HAP-1 (cell line): ENCODE data around the gene INPP4B.

Experiments used
- DNase-seq, 2 experiments: peaks; one replicate each; pipeline ENCODE4 v3.0.0-alpha.2; 2016 to 2020; ENCODE audit warnings: low spot score in 2 of 2
- H3K27me3 ChIP-seq: fragments of 250-450 bp; sonication (Bioruptor Pico); 2 replicates; pipeline ENCODE4 v1.5.1; 2020; ENCODE audit warnings: low read depth, mild to moderate bottlenecking, moderate library complexity
- H3K36me3 ChIP-seq: fragments of 250-450 bp; sonication (Bioruptor Pico); replicated peaks from 2 replicates; pipeline ENCODE4 v1.5.1; 2020; ENCODE audit warnings: mild to moderate bottlenecking
- H3K4me1 ChIP-seq: fragments of 250-450 bp; sonication (Bioruptor Pico); 2 replicates; pipeline ENCODE4 v1.5.1; 2020; ENCODE audit warnings: mild to moderate bottlenecking
- H3K4me3 ChIP-seq: fragments of 250-450 bp; sonication (Bioruptor Pico); 2 replicates; pipeline ENCODE4 v1.5.1; 2020; ENCODE audit warnings: mild to moderate bottlenecking, moderate library complexity
- H3K9me3 ChIP-seq: fragments of 250-450 bp; sonication (Bioruptor Pico); 2 replicates; pipeline ENCODE4 v1.5.1; 2020; ENCODE audit warnings: mild to moderate bottlenecking, moderate library complexity
- in situ Hi-C: fragments of 300-500 bp; cut with MboI; formaldehyde crosslinking; loops from 3 replicates; pipeline ENCODE4 v1.14.3; 2020; ENCODE audit warnings: low sequenced_read_pairs, inconsistent platforms, mixed read lengths

The INPP4B gene

DNA sequence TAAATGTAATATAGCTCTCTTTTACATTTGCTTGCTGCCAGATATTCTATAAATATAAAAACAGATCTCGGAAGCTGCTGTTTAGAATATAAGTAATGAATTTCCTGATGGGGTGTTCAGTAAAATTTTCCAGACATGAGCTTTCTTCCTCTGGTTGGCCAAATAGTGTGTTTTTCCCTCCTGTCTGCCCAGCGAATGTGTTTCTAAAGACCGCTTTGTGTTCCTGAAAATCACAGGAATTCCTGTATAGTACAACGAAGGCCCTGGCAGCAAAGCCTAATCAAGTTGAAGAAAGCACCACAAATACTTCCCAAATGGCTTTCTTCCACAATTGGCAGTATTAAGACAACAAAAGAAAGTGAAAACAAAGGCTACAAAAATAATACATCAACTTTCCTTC, 494.1 kb downstream of the INPP4B start:
- no peaks in the 10 kb centered on the region for H3K4me1 ChIP-seq
- H3K4me3 ChIP-seq, result no peak overlapping the region
- H3K36me3 ChIP-seq, result no peaks in the 10 kb centered on the region
- H3K27me3 ChIP-seq, result no peaks in the 10 kb centered on the region
- H3K9me3 ChIP-seq, result no peaks in the 10 kb centered on the region; the same call in 1 of the 2 replicates
- no peak for DNase-seq
- in situ Hi-C loops, result no loop called here

GRCh38 chr4:142350871-142351270, 495.2 kb downstream of the INPP4B start:
- in situ Hi-C loops, result no loop called here
- no peaks in the 10 kb centered on the region; the same call in 1 of the 2 replicates for H3K9me3 ChIP-seq
- H3K4me1 ChIP-seq, result no peaks in the 10 kb centered on the region
- no peaks in the 10 kb centered on the region for H3K36me3 ChIP-seq
- no peak overlapping the region for H3K4me3 ChIP-seq
- H3K27me3 ChIP-seq, result 0 out of 2 replicates have a peak, but pooled peaks cover 2% of the 10 kb centered on the region
- DNase-seq, result no peak

DNA sequence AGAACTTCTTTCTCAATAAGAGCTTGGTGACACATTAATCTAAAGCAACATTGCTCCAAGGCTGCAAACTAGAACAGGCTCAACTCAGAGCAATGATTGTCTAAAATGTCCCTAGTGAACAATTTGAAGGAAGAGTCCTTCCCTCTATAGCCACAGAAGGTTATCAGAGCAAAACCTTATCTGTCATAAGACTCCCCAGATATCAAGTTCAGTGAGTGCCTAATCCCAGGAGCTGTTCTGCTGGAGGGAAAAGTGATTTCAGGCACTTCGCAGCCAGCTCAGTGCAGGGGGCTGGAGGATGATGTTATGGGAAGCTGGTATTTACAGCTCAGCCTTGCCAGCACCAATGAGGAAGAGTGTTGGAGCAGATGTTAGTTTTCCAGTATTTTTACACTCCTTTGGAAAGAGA, 497.5 kb downstream of the INPP4B start:
- peaks cover 7% of the 10 kb centered on the region; the same call in 1 of the 2 replicates for H3K27me3 ChIP-seq
- in situ Hi-C loops, result no loop called here
- no peak for DNase-seq
- H3K4me1 ChIP-seq, result no peaks in the 10 kb centered on the region
- H3K4me3 ChIP-seq, result no peak overlapping the region
- H3K9me3 ChIP-seq, result no peaks in the 10 kb centered on the region; the same call in 1 of the 2 replicates
- no peaks in the 10 kb centered on the region for H3K36me3 ChIP-seq

GRCh38 chr4:142347241-142347640, 498.9 kb downstream of the INPP4B start:
- Histone ChIP-seq H3K27me3 (peaks cover 7% of the 10 kb centered on the region; the same call in 1 of the 2 replicates), H3K36me3 (no peaks in the 10 kb centered on the region), H3K4me3 (no peak overlapping the region), H3K9me3 (no peaks in the 10 kb centered on the region; the same call in 1 of the 2 replicates), H3K4me1 (no peaks in the 10 kb centered on the region)
- in situ Hi-C loops, result no loop called here
- DNase-seq, result no peak

GRCh38 chr4:142345924-142346323, 500.2 kb downstream of the INPP4B start:
- H3K27me3 ChIP-seq, result peaks cover 7% of the 10 kb centered on the region; the same call in 1 of the 2 replicates
- no peak overlapping the region for H3K4me3 ChIP-seq
- no peaks in the 10 kb centered on the region; the same call in 1 of the 2 replicates for H3K9me3 ChIP-seq
- H3K4me1 ChIP-seq, result no peaks in the 10 kb centered on the region
- DNase-seq, result no peak
- in situ Hi-C loops, result no loop called here
- H3K36me3 ChIP-seq, result no peaks in the 10 kb centered on the region

- Histone ChIP-seq H3K4me1 (no peaks in the 10 kb centered on the region; the same call in 1 of the 2 replicates), H3K36me3 (no peaks in the 10 kb centered on the region), H3K4me3 (no peak overlapping the region), H3K27me3 (peaks cover 7% of the 10 kb centered on the region; the same call in 1 of the 2 replicates), H3K9me3 (no peaks in the 10 kb centered on the region)
- in situ Hi-C loops, result no loop called here
- DNase-seq, result no peak
These were observed 504.8 kb downstream of the INPP4B start for GRCh38 chr4:142341268-142341667.

DNA sequence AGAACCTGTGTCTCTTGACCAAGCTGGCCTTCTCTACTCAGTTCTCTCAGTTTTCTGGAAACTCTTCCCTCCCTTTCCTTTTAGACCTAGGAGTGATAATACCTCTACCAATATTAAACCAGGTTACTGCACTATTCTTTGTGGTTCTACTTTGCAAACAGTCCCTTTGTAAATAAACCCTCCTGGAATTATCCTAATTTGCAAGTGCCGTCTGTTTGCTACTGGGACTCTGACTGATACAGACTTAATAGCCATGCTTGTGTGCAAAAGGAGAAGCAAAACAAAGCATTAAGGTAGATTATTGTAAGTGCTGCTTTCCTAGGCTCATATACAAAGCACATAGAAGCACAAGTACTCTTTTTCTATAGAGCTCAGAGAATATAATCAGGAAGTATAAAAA, 507.0 kb downstream of the INPP4B start:
- Histone ChIP-seq H3K4me1 (no peaks in the 10 kb centered on the region; the same call in 1 of the 2 replicates), H3K27me3 (no peaks in the 10 kb centered on the region; the same call in 1 of the 2 replicates), H3K9me3 (no peaks in the 10 kb centered on the region), H3K36me3 (no peaks in the 10 kb centered on the region), H3K4me3 (no peak overlapping the region)
- DNase-seq, result peak in 1 of 2 experiments; percentile 33
- in situ Hi-C loops, result no loop called here

GRCh38 chr4:142336251-142336934, 509.7 kb downstream of the INPP4B start:
- no peaks in the 10 kb centered on the region; the same call in 1 of the 2 replicates for H3K4me1 ChIP-seq

GRCh38 chr4:142334931-142335330, 511.2 kb downstream of the INPP4B start:
- no peaks in the 10 kb centered on the region for H3K9me3 ChIP-seq
- no peak for DNase-seq
- H3K4me3 ChIP-seq, result no peak overlapping the region
- H3K4me1 ChIP-seq, result no peaks in the 10 kb centered on the region; the same call in 1 of the 2 replicates
- in situ Hi-C loops, result no loop called here
- no peaks in the 10 kb centered on the region for H3K36me3 ChIP-seq
- H3K27me3 ChIP-seq, result no peaks in the 10 kb centered on the region

More at GRCh38 chr4:142336251-142336934, 509.7 kb downstream of the INPP4B start:
- Histone ChIP-seq H3K9me3 (no peaks in the 10 kb centered on the region), H3K27me3 (no peaks in the 10 kb centered on the region), H3K36me3 (no peaks in the 10 kb centered on the region), H3K4me3 (no peak overlapping the region)
- DNase-seq, result no peak
- in situ Hi-C loops, result no loop called here

DNA sequence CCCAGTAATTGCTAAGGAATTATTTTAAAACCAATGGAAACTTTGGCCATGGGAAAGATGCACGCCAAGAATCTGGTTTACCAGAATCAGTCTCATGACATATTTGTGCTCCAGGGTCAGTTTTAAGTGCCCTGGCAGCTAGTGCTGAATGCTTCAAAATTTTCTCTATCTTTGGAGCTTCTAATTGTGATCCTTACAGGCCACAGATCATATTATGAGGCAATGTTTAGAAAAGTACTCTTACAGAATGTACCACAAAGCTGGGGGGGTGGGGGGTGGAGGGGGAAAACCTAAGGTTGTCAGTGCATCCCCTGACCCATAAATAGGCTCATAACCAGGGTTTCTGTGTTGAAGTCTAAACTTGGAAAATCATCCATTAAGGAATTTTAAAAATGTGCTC, 514.5 kb downstream of the INPP4B start:
- no peaks in the 10 kb centered on the region for H3K9me3 ChIP-seq
- no peaks in the 10 kb centered on the region for H3K27me3 ChIP-seq
- in situ Hi-C loops, result no loop called here
- H3K4me3 ChIP-seq, result no peak overlapping the region
- DNase-seq, result no peak
- H3K4me1 ChIP-seq, result no peaks in the 10 kb centered on the region
- no peaks in the 10 kb centered on the region for H3K36me3 ChIP-seq

GRCh38 chr4:142331132-142331531, 515.0 kb downstream of the INPP4B start:
- in situ Hi-C loops, result no loop called here
- H3K9me3 ChIP-seq, result no peaks in the 10 kb centered on the region
- DNase-seq, result no peak
- H3K4me1 ChIP-seq, result no peaks in the 10 kb centered on the region
- H3K4me3 ChIP-seq, result no peak overlapping the region
- H3K27me3 ChIP-seq, result no peaks in the 10 kb centered on the region
- no peaks in the 10 kb centered on the region for H3K36me3 ChIP-seq

DNA sequence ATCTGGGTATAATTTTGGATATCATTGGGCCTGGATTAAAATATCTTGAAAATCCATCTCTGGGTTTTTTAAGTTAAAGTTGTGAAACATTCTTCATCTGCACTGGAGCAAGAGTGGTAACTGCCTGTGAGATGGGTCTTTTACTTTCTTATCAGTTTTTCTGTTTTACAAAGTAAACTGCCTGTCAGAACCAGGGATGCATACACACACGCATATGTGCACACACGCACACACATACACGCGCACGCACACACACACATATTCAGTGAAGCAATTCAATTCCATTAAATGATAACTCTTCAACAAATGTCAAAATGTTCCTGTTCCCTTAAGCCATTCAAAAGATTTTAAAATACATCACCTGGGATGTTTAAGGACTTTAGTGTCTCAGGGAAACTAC, 515.8 kb downstream of the INPP4B start:
- in situ Hi-C loops, result no loop called here
- DNase-seq, result no peak

GRCh38 chr4:142329313-142329712, 516.8 kb downstream of the INPP4B start:
- in situ Hi-C loops, result no loop called here
- no peaks in the 10 kb centered on the region for H3K9me3 ChIP-seq
- no peaks in the 10 kb centered on the region for H3K4me1 ChIP-seq
- no peaks in the 10 kb centered on the region for H3K27me3 ChIP-seq
- H3K36me3 ChIP-seq, result no peaks in the 10 kb centered on the region
- no peak overlapping the region for H3K4me3 ChIP-seq
- DNase-seq, result no peak

More for the DNA sequence above, 515.8 kb downstream of the INPP4B start:
- Histone ChIP-seq H3K4me3 (no peak overlapping the region), H3K9me3 (no peaks in the 10 kb centered on the region), H3K36me3 (no peaks in the 10 kb centered on the region), H3K4me1 (no peaks in the 10 kb centered on the region), H3K27me3 (no peaks in the 10 kb centered on the region)

DNA sequence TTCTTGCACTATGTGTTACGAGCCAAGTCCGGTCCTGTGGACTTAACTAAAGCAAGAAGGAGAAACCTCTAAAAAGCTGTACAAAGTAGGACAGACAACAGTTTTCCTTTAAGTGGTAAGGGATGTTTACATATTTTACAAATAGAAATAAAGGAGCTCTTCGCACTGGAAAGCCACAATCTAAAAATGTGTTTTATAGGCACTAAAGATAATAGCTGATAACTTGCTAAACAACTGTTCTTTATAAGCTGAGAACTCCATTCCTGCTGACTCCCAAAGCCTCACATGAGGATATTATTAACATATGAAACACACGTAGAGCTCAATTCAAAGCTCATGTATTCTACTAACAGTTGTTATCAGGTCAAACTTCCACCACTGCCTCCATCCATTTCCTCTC, 519.9 kb downstream of the INPP4B start:
- H3K4me3 ChIP-seq, result no peak overlapping the region
- H3K4me1 ChIP-seq, result no peaks in the 10 kb centered on the region
- no peak for DNase-seq
- H3K27me3 ChIP-seq, result no peaks in the 10 kb centered on the region
- in situ Hi-C loops, result no loop called here
- H3K36me3 ChIP-seq, result no peaks in the 10 kb centered on the region
- H3K9me3 ChIP-seq, result no peaks in the 10 kb centered on the region
